K562 (cell line): Measurements from ENCODE around the gene OR9A2.

ENCODE experiments used
- CTCF ChIP-seq, 3 experiments: IDR thresholded peaks in 2 of 3; conservative IDR thresholded peaks in 1 of 3; 2 replicates each; pipeline ENCODE4 v1.5.1; 2011 to 2012; ENCODE audit warnings: low read length in 3 of 3, mild to moderate bottlenecking in 3 of 3, control low read depth in 2 of 3, improper control_type of control experiment in 1 of 3, inconsistent platforms in 1 of 3, low read depth in 1 of 3, mixed read lengths in 1 of 3, moderate library complexity in 1 of 3; ENCODE audit not compliant: insufficient read depth in 2 of 3
- ETV6 ChIP-seq, 3 experiments: fragments of 150-350 bp in 1 of 3; sonication (generic) in 1 of 3; formaldehyde crosslinking in 1 of 3; IDR thresholded peaks; 2 replicates each; pipeline versions ENCODE4 v1.6.1 to v1.8.0; 2014 to 2022; ENCODE audit warnings: borderline replicate concordance in 2 of 3, low read depth in 2 of 3, antibody characterized with exemption in 1 of 3, low read length in 1 of 3, mild to moderate bottlenecking in 1 of 3, missing genetic modification reagents in 1 of 3
- NFRKB ChIP-seq: fragments of 450-650 bp; IDR thresholded peaks from 2 replicates; pipeline ENCODE4 v1.6.1; 2016; ENCODE audit warnings: low read depth
- POLR2A ChIP-seq: fragments of 450-650 bp; conservative IDR thresholded peaks from 2 replicates; pipeline ENCODE4 v1.6.1; 2016
- RREB1 ChIP-seq: fragments of 250-450 bp; sonication (Bioruptor Pico); IDR thresholded peaks from 2 replicates; pipeline ENCODE4 v1.4.0; 2020
- ZEB2 ChIP-seq: fragments of 450-650 bp; IDR thresholded peaks from 2 replicates; pipeline ENCODE4 v1.6.1; 2016
- ZNF263 ChIP-seq: sonication (generic); formaldehyde crosslinking; IDR thresholded peaks from 2 replicates; pipeline ENCODE4 v1.8.0; 2022; ENCODE audit warnings: mild to moderate bottlenecking, missing genetic modification reagents, borderline replicate concordance
- ZNF274 ChIP-seq: IDR thresholded peaks from 2 replicates; pipeline ENCODE4 v1.6.1; 2011; ENCODE audit warnings: low read depth, mild to moderate bottlenecking, low read length, moderate library complexity, borderline replicate concordance
- ZZZ3 ChIP-seq: fragments of 450-650 bp; IDR thresholded peaks from 2 replicates; pipeline ENCODE4 v1.6.1; 2016; ENCODE audit warnings: antibody characterized with exemption, mild to moderate bottlenecking, moderate library complexity

GRCh38 chr7:143013473-143013872, 13.5 kb downstream of the OR9A2 start:
- no peak for TF ChIP-seq ZEB2
- TF ChIP-seq ETV6 (IDR thresholded peaks at IDR 0.05; ENCODE audit: borderline replicate concordance in 1 of 2, low read depth in 2 of 2, low read length in 1 of 2) = no peak
- TF ChIP-seq ETV6 (CRISPR knock-in tag; IDR thresholded peaks at IDR 0.05; ENCODE audit: borderline replicate concordance) = no peak
- TF ChIP-seq ZNF263 (CRISPR knock-in tag) = no peak
- TF ChIP-seq NFRKB = no peak
- no peak for TF ChIP-seq ZZZ3
- no peak for TF ChIP-seq RREB1 (CRISPR knock-in tag)
- TF ChIP-seq POLR2A = no peak
- no peak for TF ChIP-seq CTCF (IDR thresholded peaks at IDR 0.05 in 2 of 3, conservative IDR thresholded peaks at IDR 0.05 in 1 of 3; ENCODE audit: insufficient read depth in 2 of 3, low read depth in 1 of 3, low read length in 3 of 3)
- TF ChIP-seq ZNF274 = no peak
